Medulla oblongata (tissue), 1 donor: ENCODE measurements around the gene TOR4A.
"Not testable (repeated sequence)": the region's sequence is repeated elsewhere in the genome, so short reads cannot be mapped to it uniquely, and the experiment has no call there.

Source experiments
- DNase-seq: peaks from one replicate; pipeline ENCODE4 v3.0.0-alpha.2; 2015; ENCODE audit errors: extremely low spot score

The TOR4A gene

GRCh38 chr9:137252555-137253506 is 24.7 kb upstream of the TOR4A start:
- DNase-seq, result no peak

- no peak for DNase-seq
Observed at GRCh38 chr9:137253717-137254623, 23.6 kb upstream of the TOR4A start.

DNA sequence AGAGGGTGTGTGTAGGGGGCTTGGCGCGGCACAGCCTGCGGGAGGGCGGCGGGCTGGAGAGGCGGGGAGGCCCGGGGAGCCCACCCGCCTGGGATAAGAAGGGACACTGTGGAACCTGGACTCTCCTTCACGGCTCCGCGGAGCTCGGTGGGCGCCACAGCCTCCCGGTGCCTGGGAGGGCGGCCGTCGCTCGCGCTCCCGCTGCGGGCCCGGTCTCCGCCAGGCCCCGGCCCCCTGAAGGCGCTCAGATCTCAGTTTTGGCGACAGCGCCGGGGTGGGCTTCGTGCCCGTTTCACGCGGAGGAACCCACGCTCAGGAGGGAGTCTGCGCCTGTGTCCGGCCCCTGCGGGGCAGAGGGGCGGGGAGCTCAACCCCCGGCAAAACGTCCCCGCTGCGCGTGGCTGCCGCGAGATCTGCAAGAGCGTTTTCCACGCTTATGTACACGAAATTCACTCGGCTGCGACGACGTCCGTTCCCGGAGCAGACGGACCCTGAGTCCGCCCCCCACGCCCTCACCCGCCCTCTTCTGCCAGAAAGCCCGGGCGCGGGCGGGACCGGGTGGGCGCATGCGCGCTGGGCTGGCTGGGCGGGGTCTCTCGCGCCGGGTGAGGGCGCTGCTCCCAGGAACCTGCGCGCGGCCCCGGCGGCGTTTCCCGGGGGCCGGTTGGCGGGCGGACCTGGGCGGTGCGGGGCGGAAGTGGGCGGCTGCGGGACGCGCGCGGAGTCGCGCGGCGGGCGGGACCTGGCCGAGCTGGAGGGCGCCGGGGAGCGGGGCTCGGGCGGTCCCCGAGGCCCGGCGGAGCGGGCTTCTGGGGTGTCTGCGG is 22.7 kb upstream of the TOR4A start, which contains the start of gene NELFB:
Gene NELFB, plus strand, starts transcription at position 704 of the 824 bp plus-strand sequence.
- DNase-seq, result peak; percentile 91

GRCh38 chr9:137255448-137256114 is 21.9 kb upstream of the TOR4A start:
- no peak for DNase-seq

DNA sequence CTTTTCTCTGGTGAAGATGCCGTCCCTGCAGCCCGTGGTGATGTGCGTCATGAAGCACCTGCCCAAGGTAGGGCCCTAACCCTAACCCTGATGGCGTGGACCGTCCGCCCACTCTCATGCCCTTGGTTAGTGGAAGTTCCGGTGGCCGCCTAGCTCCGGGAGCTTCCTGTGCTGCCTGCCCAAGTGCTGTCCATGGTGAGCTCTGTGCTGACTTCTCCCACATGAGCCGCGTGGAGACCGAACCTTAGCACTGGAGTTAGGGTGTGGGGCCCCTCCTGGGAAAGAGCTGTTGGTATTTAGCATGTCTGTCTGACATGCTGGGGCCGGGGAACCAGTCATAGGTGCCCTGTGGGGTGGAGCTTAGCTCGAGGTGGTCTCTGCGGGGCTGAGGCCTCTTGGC is 21.2 kb upstream of the TOR4A start:
- DNase-seq, result no peak

DNA sequence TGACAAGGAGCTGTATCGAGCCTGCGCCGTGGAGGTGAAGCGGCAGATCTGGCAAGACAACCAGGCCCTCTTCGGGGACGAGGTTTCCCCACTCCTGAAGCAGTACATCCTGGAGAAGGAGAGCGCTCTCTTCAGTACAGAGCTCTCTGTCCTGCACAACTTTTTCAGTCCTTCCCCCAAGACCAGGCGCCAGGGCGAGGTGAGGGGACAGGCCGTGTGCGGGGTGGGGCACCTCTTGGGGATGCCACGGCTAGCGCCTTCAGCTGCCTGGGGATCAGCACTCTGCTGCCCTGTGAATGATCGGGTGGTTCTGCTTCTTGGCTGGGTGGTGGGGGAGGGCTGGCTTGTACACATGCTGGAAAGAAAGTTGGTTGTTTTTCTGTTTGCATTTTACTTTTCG is 20.7 kb upstream of the TOR4A start:
- no peak for DNase-seq

DNA sequence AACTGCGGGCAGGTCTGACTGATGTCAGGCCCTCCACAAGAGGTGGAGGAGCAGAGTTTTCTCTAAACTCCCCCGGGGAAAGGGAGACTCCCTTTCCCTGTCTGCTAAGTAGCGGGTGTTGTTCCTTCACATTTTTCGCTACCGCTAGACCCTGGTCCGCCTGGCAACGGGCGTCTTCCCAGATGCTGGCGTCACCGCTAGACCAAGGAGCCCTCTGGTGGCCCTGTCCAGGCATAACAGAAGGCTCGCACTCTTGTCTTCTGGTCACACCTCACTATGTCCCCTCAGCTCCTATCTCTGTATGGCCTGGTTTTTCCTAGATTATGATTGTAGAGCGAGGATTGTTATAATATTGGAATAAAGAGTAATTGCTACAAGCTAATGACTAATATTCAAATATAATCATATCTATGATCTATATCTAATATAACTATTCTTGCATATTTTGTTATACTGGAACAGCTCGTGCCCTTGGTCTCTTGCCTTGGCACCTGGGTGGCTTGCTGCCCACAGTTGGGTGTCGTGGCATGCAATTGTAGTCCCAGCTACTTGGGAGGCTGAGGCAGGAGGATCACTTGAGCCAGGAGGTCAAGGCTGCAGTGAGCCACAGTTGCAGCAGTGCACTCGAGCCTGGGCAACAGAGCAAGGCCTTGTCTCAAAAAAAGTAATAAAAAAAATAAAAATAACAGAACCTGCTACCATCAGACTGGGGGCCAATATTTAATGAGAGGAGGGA is 15.2 kb upstream of the TOR4A start:
- DNase-seq, result not testable (repeated sequence)

DNA sequence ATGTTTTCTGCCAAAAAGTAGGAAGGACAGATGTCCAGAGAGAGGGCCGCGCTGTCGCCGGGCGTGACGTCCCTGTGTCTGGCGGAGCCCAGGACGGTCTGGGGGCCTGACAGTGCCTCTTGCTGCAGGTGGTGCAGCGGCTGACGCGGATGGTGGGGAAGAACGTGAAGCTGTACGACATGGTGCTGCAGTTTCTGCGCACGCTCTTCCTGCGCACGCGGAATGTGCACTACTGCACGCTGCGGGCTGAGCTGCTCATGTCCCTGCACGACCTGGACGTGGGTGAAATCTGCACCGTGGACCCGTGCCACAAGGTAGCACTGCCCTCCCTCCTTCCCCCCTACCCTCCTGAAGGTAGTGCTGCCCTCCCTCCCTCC is 14.6 kb upstream of the TOR4A start:
- DNase-seq, result no peak

GRCh38 chr9:137263506-137263905 is 14.0 kb upstream of the TOR4A start:
- no peak for DNase-seq

DNA sequence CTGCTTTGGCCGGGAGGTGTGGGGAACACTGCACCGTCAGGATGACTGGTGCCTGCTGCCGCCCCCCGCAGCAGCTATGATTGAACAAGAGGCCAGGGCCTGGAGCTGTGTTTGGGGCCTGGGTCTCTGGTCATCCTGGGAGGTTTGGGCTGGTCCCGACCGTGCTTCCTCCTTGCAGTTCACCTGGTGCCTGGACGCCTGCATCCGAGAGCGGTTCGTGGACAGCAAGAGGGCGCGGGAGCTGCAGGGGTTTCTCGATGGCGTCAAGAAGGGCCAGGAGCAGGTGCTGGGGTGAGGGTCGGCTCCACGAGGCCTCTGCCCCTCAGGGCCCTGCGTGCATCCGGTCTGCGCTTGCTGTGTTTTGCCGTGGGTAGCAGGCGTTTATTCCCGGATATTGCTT is 13.5 kb upstream of the TOR4A start:
- DNase-seq, result no peak

DNA sequence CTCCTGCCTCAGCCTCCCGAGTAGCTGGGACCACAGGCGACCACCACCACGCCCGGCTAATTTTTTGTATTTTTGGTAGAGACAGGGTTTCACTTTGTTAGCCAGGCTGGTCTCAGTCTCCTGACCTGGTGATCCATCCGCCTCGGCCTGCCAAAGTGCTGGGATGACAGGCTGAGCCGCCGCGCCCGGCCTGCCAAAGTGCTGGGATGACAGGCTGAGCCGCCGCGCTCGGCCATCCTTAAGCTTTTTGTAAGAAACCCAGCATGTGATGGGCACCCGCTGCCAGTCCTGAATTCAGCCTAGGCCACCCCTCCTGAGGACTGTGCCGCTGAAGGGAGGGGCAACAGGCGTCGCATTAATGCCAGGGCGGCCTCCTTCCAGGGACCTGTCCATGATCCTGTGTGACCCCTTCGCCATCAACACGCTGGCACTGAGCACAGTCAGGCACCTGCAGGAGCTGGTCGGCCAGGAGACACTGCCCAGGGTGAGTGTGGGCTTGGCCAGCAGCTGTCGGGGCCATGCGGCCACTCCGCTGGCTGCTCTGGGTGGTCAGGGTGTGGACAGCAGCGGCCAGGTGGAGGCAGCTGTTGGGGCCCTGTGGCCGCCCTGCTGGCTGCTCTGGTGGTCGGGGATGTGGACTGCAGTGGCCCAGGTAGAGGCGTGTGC is 11.9 kb upstream of the TOR4A start:
- no peak for DNase-seq

DNA sequence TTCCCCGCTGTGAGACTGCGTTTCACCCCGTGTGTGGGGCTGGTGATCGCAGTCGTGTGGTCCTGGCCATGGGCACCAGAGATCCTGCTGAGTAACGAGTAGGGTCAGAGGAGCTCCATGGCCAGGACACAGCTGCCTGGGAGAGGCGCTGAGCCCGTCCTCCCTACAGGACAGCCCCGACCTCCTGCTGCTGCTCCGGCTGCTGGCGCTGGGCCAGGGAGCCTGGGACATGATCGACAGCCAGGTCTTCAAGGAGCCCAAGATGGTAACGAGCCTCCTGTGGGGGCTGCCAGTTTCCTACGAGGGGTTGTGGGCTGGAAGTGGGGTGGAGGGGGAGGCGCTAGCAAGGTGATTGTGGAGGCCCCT is 11.4 kb upstream of the TOR4A start:
- DNase-seq, result no peak

DNA sequence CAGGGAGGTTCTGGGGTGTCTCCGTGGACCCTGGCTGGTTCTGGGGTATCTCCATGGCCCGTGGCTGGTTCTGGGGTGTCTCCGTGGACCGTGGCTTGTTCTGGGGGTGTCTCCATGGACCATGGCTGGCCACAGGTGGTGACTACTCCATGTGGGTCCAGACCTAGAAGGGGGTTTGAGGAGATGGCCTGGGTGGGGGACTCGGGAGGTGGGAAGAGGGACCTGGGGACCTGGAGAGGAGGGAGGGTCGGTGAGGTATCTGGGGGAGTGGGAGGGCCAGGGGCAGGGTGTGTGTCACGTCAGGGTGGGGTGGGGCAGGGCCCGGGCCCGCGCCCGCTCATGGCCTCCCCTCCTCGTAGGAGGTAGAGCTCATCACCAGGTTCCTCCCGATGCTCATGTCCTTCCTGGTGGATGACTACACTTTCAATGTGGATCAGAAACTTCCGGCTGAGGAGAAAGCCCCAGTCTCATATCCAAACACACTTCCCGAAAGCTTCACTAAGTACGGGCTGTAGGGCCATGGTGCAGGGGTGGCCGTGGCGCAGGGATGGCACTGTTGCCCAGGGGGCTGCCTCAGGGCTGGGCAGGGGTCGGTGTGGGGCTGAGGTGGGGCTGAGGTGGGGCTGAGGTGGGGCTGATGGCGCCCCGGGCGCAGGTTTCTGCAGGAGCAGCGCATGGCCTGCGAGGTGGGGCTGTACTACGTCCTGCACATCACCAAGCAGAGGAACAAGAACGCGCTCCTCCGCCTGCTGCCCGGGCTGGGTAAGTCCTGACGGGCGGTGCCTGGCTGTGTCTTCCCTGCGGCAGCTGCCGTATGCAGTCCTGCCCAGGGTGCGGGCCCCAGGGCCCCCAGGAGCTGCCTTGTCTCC is 10.7 kb upstream of the TOR4A start:
- DNase-seq, result no peak

- no peak for DNase-seq
Observed at GRCh38 chr9:137267933-137268355, 9.6 kb upstream of the TOR4A start.

- DNase-seq, result no peak
Observed at GRCh38 chr9:137268538-137269201, 8.9 kb upstream of the TOR4A start.

DNA sequence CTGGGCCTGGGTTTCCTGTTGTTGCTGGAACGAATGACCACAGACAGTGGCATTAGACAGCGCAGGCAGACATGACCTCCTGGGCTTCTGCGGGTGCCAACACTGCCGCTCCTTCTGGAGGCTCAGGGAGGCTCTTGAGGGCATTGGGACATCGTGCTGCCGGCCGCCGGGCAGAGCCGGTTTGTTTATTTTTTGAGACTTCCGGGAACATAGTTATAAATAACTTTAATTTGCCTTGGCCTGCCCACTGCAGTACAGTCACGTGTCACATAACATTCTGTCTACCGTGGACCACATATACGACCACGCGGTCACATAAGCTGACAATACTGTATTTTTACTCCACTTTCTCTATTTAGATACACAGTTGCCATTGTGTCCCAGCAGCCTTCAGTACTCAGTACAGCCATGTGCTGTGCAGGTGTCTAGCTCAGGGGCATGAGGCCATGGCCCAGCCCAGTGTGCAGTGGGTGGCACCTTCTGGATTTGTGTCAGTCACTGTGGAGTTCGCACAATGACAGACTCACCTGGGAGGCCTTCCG is 8.2 kb upstream of the TOR4A start:
- no peak for DNase-seq

DNA sequence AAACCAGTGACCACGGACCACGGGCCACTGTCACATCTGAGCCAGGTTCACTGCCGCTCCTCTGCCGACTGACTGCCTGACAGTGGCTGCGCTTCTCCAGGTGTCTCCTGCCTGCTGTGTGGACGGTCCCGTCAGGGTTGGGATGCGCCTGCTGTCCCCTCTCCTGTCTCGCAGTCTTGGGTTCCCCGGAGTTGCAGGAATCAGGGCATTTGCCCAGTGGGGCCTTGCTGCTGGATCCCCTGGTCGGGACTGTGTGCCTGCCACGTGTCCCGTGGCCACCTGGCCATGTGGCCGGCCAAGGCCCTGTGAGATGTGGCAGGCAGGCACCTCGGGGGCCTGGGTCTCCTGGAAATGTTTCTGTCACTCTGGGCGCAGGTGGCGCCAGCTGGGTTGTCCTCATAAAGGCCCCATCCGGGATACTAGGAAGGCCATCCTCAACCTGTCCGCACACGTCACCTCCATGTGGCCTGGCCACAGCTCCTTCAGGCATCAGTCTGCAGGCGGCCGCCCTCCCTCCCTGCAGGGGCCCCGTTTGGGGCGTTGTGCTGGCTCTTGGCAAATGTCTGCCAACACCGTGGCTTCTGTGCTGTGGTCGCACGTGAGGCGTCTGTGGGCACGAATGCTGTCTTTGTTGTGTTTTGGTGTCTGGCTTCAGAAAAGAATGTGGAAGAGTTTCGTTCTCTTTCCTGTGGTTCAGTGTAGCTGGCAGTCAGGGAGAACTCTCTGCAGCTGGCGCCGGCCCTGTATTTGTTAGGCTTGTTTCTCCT is 6.4 kb upstream of the TOR4A start:
- no peak for DNase-seq
